Duodenal mucosa (tissue), 2 donors: ENCODE measurements around the gene PGD.

ENCODE experiments used
- H3K27ac ChIP-seq: one replicate; pipeline ENCODE4 v1.7.0; 2013; ENCODE audit warnings: low read depth, low read length
- H3K27me3 ChIP-seq, 2 donors: one replicate each; pipeline ENCODE4 v1.7.0; 2013; ENCODE audit warnings: low read length in 2 of 2, control low read depth in 1 of 2; ENCODE audit not compliant: insufficient read depth in 2 of 2, control insufficient read depth in 1 of 2
- H3K36me3 ChIP-seq, 2 donors: one replicate each; pipeline ENCODE4 v1.7.0; 2013; ENCODE audit warnings: low read length in 2 of 2, control low read depth in 1 of 2; ENCODE audit not compliant: insufficient read depth in 2 of 2, control insufficient read depth in 1 of 2
- H3K4me1 ChIP-seq, 2 donors: one replicate each; pipeline ENCODE4 v1.7.0; 2013; ENCODE audit warnings: low read length in 2 of 2, control low read depth in 1 of 2; ENCODE audit not compliant: insufficient read depth in 2 of 2, control insufficient read depth in 1 of 2
- H3K4me3 ChIP-seq, 2 donors: one replicate each; pipeline ENCODE4 v1.7.0; 2013; ENCODE audit warnings: low read length in 2 of 2, low read depth in 1 of 2
- H3K9ac ChIP-seq, 2 donors: one replicate each; pipeline ENCODE4 v1.7.0; 2013; ENCODE audit warnings: low read length in 2 of 2, low read depth in 1 of 2
- H3K9me3 ChIP-seq, 2 donors: one replicate each; pipeline ENCODE4 v1.7.0; 2013; ENCODE audit warnings: low read length in 2 of 2, control low read depth in 1 of 2; ENCODE audit not compliant: control insufficient read depth in 1 of 2

Gene PGD

GRCh38 chr1:10379676-10380075 lies 19.2 kb upstream of the PGD start:
- H3K36me3 ChIP-seq: peaks cover 25 to 40% of the 10 kb centered on the region in 2 donors
- peaks cover 5 to 11% of the 10 kb centered on the region in 2 donors for H3K4me1 ChIP-seq
- H3K27ac ChIP-seq: no peak overlapping the region
- H3K4me3 ChIP-seq: no peak overlapping the region
- H3K27me3 ChIP-seq: no peaks in the 10 kb centered on the region
- H3K9me3 ChIP-seq: no peaks in the 10 kb centered on the region
- H3K9ac ChIP-seq: no peak overlapping the region

GRCh38 chr1:10380594-10381275 lies 18.1 kb upstream of the PGD start:
- Histone ChIP-seq H3K4me1 (peaks cover 5 to 11% of the 10 kb centered on the region in 2 donors), H3K27ac (no peak overlapping the region), H3K9ac (no peak overlapping the region), H3K4me3 (no peak overlapping the region), H3K9me3 (no peaks in the 10 kb centered on the region), H3K36me3 (peaks cover 19 to 32% of the 10 kb centered on the region in 2 donors), H3K27me3 (no peaks in the 10 kb centered on the region)

- peaks cover 18 to 22% of the 10 kb centered on the region in 2 donors for H3K4me1 ChIP-seq
- H3K27ac ChIP-seq: no peak overlapping the region
- H3K36me3 ChIP-seq: peaks cover 11 to 15% of the 10 kb centered on the region in 2 donors
- H3K27me3 ChIP-seq: no peaks in the 10 kb centered on the region
- no peak overlapping the region for H3K4me3 ChIP-seq
- no peaks in the 10 kb centered on the region for H3K9me3 ChIP-seq
- H3K9ac ChIP-seq: no peak overlapping the region
Measured at GRCh38 chr1:10383630-10384029, 15.2 kb upstream of the PGD start.

- H3K27ac ChIP-seq: no peak overlapping the region
- H3K9ac ChIP-seq: no peak overlapping the region
- H3K4me1 ChIP-seq: peaks cover 24% of the 10 kb centered on the region in 2 donors
- H3K27me3 ChIP-seq: no peaks in the 10 kb centered on the region
- H3K9me3 ChIP-seq: no peaks in the 10 kb centered on the region
- no peak overlapping the region for H3K4me3 ChIP-seq
- peaks cover 6 to 10% of the 10 kb centered on the region in 2 donors for H3K36me3 ChIP-seq
Measured at GRCh38 chr1:10384219-10384618, 14.6 kb upstream of the PGD start.

GRCh38 chr1:10386761-10387676 lies 11.8 kb upstream of the PGD start:
- H3K4me3 ChIP-seq: no peak overlapping the region
- H3K9ac ChIP-seq: no peak overlapping the region

GRCh38 chr1:10387677-10388386 lies 11.0 kb upstream of the PGD start:
- Histone ChIP-seq H3K27me3 (no peaks in the 10 kb centered on the region), H3K4me1 (peaks cover 20 to 28% of the 10 kb centered on the region in 2 donors), H3K27ac (peak overlapping the region; percentile 4), H3K4me3 (peak overlapping the region; percentile 17 to 31), H3K9me3 (no peaks in the 10 kb centered on the region), H3K9ac (peak overlapping the region in 1 of 2 donors; percentile 13), H3K36me3 (no peaks in the 10 kb centered on the region)

More at GRCh38 chr1:10386761-10387676, 11.8 kb upstream of the PGD start:
- peaks cover 20 to 28% of the 10 kb centered on the region in 2 donors for H3K4me1 ChIP-seq
- no peaks in the 10 kb centered on the region for H3K9me3 ChIP-seq
- no peaks in the 10 kb centered on the region for H3K27me3 ChIP-seq
- no peak overlapping the region for H3K27ac ChIP-seq
- H3K36me3 ChIP-seq: no peaks in the 10 kb centered on the region

- no peak overlapping the region for H3K9ac ChIP-seq
Measured at GRCh38 chr1:10388387-10388715, 10.5 kb upstream of the PGD start.

GRCh38 chr1:10389271-10389973 lies 9.4 kb upstream of the PGD start:
- Histone ChIP-seq H3K4me1 (peaks cover 20 to 28% of the 10 kb centered on the region in 2 donors), H3K36me3 (no peaks in the 10 kb centered on the region), H3K27me3 (no peaks in the 10 kb centered on the region), H3K9ac (no peak overlapping the region), H3K27ac (no peak overlapping the region), H3K4me3 (no peak overlapping the region), H3K9me3 (no peaks in the 10 kb centered on the region)

More at GRCh38 chr1:10388387-10388715, 10.5 kb upstream of the PGD start:
- Histone ChIP-seq H3K4me1 (peaks cover 20 to 28% of the 10 kb centered on the region in 2 donors), H3K36me3 (no peaks in the 10 kb centered on the region), H3K27me3 (no peaks in the 10 kb centered on the region), H3K4me3 (peak overlapping the region; percentile 13 to 31), H3K27ac (peak overlapping the region; percentile 4), H3K9me3 (no peaks in the 10 kb centered on the region)

- Histone ChIP-seq H3K36me3 (peaks cover 0 to 3% of the 10 kb centered on the region in 2 donors), H3K4me3 (no peak overlapping the region), H3K4me1 (peaks cover 11 to 20% of the 10 kb centered on the region in 2 donors), H3K27ac (no peak overlapping the region), H3K9me3 (no peaks in the 10 kb centered on the region), H3K27me3 (no peaks in the 10 kb centered on the region), H3K9ac (no peak overlapping the region)
Measured at GRCh38 chr1:10396870-10397269, 2.0 kb upstream of the PGD start.
